ENCODE results near the gene CHKB. TPM values are rescaled to one million over a fixed set of nuclear protein-coding genes. Genes with fewer than 3 reads are reported as not detected.

Gene CHKB
- total RNA-seq, 1 donor from 2014 or later: 28.3 TPM

DNA sequence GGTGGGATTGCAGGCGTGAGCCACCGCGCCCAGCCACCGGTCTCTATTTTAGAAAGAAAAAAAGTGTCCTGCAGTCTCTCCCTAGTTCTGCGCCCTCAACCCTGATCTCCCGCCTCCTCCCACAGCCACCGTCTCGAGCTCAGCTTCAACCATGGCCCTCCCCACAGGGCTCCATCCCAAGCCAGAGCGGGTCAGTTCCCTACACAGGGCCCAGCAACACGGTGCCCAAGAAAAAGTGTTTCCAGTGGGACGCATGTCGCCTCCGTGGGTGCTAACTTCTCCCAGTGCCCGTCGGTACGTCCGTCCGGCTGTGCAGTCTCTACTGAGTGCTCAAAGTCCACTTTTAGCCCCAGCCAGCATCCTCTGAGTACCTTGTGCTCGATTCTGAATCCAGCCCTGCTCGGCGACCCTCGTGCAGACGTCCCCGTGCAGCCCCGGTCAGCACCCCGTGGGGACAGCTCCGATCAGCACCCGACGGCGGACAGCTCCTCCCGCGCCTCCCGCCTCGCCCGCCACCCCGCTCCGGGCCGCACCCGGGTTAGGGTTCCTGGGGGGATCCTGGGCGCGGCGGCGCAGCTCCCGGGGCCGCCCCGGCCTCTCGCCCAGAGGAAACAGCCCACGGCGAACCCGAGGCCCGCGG is 17.3 kb upstream of the CHKB start:
- DNase-seq: no peak

DNA sequence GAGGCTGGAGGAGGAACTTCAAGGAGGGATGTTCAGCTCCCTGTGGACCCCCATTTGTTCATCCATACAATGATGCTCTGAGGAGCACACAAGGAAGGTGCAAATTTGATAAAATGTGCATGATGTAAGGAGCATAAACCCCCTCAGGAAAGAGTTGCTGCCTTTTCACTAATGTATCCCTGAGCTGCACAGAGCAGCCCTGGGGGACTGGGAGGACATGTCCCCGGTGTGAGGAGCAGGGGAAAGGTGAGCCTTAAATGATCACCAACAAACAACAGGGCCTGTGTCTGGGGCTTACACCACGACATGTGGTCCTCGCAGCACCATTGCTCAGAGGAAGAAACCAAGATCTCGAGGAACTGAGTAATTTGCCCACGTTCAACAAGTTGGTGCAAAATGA is 14.4 kb upstream of the CHKB start:
- no peak for DNase-seq

DNA sequence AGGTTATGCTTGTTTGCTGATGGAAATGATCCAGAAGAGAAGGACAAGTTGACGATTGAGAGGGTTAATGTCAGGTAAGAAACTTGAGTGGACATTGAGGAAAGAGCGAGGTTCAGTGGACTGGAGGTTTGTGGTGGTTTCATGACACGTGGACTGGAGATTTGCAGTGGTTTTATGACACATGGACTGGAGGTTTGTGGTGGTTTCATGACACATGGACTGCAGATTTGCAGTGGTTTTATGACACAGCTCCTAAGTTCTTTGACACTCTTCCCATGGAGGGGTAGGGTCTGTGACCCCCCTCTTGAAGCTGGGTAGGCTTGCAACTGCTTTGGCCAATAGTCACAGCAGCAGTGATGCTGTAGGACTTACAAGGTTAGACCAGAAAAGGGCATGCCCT is 12.5 kb upstream of the CHKB start:
- no peak for DNase-seq

DNA sequence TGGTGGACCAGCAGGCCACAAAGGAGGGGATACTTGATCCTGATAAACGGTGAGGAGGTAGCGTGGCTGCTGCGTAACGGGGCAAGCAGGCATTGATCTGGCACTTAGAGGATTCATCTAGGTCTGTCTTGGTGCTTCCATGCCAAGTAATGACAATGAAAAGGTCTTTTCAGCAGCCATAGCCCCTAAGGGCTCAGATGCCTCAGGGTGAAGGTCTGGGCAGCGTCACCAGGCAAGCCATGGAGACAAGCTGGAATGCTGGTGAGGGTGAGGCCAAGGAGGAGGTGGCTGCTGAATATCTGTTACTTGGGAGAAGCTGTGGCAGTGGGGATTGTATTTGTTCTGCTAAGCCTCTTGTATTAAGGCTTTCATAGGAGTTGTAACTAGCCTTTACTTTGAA is 4.8 kb upstream of the CHKB start:
- no peak for DNase-seq

DNA sequence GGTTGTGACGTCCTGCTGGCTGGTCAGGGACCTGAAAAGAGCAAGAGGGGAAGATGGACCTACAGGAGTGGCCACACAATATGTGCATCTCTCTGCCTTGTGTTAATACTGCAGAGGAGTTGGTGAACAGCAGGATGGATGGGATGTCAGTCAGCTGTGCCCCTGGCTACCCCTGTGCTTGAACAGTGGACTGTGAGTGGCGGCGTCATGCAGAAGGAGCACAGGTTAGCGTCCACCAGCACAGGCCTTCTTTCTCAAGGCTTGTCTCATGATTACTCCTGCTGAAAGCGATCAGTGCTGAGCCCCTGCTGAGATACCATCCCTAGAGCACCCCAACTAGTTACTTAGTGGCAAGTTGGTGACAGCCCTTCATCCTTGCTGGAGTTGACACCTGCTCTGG is 3.8 kb upstream of the CHKB start:
- no peak for DNase-seq

DNA sequence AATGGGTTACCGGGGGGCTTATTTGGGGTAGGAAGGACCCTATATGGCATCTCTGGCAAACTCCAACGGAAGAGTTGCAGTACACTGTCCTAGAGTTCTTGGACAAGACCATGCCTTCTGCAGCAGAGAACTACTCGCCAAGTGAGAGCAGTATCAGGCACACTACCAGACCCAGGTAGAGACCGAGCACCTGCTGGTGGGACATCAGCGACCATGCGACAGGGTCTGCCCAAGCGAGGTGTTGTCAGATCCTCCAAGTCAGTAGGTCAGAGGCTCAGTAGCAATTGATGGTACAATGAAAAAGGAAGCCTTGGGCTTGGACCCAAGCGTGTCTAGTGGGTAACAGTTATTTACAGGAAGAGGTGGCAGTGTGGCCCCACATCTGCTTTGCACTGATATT is 3.1 kb upstream of the CHKB start:
- DNase-seq: no peak

DNA sequence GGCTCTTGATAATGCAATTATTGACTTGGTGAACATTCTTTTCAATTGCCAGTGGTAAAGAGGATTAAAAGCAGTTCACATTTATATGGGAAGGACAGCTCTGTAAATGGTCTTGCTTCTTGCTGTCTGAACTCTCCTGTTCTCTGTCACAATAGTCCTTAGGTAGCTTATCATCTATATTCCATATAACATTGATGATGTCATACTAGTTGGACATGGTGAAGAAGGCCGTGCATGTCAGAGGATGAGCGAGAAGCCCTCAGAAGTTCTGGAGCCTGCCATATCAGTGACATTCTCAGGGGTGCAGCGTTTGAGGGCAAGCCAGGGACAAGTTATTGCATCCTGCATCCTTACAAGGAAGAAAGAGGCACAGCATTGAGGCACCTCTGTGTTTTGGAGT is 2.6 kb upstream of the CHKB start:
- DNase-seq: no peak

DNA sequence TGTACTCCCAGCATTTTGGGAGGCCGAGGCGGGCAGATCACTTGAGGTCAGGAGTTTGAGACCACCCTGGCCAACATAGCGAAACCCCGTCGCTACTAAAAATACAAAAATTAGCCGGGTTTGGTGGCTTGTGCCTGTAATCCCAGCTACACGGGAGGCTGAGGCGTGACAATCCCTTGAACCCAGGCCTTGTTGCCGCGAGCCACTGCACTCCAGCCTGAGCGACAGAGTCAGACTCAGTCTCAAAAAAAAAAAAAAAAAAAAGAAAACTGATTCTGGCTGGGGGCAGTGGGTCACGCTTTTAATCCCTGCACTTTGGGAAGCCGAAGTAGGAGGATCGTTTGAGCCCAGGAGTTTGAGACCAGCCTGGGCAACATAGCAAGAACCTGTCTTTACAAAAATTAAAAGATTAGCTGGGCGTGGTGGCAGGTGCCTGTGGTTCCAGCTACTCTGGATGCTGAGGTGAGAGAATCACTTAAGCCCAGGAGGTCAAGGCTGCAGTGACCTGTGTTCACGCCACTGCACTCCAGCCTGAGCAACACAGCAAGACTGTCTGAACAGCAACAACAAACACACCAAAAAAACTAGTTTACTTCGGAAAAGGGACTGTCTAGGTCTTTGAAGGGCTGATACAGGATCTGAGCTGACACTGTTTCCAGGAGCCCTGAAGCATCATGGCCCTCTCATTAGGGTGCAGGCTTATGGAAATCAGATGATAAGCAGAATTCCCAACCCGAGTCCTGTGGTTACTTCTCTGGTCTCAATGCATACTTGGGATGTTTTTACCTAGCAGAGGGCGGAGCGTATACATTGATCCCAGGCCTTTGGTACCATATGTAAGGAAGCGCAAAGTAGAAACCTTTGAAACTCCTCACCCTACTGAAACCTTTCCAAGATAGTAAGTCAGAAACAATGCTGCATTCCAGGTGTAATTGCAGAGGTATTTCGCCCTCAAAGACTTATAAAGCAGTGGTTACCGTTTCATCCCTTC is 1.8 kb upstream of the CHKB start:
- no peak for DNase-seq

DNA sequence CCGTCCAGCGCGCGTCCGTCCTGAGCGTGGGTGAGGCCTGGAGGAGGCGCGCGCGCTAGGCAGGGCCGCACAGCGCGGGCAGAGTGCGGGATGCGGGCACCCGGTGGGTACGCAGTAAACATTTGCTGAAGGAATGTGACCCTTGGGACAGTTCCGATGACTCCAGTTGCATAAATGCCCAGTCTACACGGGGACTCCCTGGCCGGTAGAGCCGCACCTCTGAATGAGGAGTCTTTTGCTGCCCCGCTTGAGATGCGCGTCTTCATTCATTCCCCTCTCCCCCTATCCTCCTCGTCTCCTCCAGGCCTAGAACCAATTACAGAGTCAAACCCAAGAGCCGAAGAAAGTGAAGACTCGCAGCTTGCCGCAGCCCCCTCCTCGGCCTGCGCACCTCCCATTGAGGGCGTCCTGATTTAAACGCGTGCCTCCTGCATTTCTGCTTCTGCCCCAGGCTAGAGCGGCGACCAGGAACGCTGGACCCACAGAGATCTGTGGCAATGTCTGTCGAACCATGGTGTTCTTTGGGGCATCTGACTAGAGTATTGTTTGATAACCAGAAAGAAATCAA is 729 bp upstream of the CHKB start:
- peak; percentile 45 for DNase-seq

DNA sequence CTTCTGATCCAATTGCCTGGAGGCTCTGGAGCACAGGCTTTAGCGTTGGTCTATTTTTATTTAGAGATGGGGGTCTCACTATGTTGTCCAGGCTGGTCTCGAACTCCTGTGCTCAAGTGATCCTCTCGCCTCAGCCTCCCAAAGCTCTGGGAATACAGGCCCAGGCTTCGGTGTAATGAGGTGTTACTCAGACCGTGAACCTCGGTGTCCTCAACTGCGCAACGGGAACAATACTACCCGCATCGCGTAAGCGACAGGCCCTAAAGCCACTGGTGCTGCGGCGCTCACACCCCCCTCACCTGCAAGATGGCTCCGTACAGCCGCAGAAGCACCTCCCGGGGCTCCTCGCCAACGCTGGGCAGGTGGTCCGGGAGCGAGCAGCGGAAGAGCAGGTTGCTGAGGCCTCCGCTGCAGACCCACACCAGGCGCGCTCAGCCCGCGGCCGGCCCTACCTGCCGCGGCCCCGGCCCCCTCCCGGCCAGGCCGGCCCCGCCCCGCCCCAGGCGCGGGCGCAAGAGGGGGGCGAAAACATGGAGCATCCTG is 628 bp downstream of the CHKB start:
- no peak for DNase-seq

DNA sequence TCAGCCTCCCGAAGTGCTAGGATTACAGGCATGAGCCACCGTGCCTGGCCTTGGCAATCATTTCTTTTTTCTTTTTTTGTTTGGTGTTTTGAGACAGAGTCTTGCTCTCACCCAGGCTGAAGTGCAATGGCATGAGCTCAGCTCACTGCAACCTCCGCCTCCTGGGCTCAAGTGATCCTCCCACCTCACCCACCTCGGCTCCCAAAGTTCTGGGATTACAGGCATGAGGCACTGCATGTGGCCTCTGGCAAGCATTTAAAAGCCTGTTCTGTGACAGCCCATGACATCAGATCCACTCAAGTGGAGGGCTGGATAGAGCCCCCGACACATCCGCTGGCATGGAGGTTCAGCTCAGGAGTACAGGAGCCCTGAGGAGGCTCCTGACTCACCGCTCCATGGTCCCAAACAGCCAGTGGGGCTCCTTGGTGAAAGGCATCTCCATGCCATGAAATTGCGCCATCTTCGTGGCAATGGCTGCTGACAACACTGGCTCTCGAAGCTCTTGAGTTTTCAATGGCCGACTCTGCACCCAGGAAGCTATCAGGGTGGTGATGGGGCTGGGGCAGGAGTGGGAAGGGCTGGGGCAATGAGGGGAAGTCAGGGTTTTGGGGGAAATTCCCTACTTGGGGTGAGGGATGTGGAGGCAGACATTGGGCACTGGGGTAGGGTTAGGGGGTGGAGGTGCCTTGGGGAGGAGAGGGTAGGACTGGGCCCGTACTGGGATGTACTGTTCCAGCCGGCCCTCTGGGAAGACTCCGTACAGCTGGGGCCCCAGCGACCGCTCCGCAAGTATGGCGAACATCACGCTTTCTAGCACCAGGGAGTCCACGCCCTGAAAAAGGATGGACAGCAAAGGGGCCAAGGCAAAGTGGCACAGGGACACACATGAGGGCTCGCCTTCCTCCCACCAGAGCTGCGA is 1.4 kb downstream of the CHKB start:
- DNase-seq: no peak

DNA sequence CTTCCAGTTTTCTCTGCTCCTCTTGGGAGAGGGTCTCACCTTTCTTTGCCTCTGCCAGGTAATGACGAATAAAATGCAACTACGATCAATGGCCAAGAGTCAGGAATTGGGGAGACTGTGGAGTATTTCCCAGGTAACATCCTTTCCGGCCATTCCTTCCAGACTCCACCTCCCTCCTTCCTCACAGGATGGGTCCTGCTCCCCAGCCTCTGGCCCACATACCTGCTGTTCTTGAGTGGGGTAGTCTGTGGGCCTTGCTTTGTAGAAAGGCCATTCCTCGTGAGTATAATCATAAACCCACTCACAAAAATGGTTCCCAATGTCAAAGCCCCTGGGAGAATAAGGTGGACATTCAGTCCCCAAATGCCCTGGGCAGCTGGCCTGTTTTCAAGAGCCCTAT is 2.9 kb downstream of the CHKB start:
- DNase-seq: no peak

DNA sequence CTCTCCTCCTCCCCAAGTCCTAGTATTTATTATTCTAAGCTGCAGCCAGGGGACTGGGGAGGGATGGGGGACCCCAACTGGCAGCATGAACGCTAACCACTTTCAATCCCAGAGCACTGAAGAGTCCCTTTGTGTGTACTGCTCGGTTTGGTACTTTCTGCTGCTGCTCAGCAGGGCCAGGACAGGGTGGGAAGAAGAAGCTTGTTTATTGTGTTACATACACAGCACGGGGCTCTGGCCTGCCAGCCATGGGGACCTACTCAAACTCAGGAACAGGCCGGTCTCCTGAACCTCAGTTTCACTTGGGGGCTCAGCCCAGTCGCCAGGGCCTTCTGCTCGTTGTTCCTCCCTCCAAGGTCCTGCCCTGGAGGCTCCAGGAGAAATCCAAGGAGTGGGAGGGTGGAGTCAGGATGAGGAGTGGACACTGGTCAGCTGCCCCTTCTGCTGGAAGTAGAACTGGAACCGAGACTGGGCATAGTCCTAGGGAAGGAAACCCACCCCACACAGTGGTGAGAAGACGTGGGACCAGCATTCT is 3.8 kb downstream of the CHKB start:
- no peak for DNase-seq

DNA sequence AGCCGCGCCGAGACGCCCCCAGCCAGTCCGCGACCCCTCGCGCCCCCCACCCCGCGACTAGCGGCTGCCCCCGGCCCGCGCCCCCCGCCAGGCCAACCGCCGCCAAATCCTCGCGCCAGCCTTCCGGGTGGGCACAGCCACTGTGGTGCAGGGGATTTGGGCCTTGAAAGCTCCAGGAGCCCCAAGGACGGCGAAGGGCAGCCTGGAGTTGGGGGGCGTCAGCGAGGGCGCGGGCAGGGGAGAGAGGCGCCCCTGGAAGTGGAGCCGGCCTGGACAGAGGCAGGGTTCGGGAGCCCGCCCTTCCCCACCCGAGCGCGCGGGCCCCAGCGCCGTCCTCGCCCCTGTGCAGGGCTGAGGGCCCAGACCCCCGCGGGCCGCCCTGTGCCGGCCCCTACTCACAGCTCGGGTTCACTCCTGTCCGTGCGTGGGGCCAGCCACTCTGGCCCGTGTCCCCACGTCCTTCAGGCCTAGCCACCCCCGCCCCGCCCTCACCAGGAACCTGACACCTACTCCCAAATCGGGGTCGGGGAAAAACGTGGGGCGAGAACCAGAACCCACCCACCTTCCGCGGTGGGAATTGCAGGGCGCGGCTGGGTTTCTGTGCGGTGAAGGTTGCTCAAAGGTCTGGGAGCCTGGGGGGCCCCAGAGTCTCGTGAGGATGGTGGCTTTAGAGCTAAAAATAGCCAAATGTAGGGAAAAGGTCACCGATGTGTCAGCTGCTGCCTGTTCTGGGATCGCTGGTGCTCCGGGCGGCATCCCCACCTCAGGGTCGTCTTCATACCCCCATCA is 4.5 kb downstream of the CHKB start, which contains the start of gene CPT1B:
CPT1B (minus strand) TSS at position 441 of the 789 bp plus-strand sequence. CDS start 512 bp downstream, outside the sequence.
- no peak for DNase-seq

DNA sequence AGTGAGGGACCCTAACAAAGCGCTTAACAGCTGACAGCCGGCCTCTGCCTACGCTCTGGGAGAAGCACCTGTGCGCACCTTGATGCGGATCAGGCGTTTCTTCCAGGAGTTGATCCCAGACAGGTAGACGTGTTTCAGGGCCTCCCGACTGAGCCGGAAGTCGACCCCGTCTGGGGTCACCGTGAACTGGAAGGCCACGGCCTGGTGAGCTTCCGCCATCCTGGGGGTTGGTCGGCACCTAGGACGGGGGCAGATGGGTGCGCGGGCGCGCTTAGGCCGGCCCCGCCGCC is 5.0 kb downstream of the CHKB start:
- no peak for DNase-seq

DNA sequence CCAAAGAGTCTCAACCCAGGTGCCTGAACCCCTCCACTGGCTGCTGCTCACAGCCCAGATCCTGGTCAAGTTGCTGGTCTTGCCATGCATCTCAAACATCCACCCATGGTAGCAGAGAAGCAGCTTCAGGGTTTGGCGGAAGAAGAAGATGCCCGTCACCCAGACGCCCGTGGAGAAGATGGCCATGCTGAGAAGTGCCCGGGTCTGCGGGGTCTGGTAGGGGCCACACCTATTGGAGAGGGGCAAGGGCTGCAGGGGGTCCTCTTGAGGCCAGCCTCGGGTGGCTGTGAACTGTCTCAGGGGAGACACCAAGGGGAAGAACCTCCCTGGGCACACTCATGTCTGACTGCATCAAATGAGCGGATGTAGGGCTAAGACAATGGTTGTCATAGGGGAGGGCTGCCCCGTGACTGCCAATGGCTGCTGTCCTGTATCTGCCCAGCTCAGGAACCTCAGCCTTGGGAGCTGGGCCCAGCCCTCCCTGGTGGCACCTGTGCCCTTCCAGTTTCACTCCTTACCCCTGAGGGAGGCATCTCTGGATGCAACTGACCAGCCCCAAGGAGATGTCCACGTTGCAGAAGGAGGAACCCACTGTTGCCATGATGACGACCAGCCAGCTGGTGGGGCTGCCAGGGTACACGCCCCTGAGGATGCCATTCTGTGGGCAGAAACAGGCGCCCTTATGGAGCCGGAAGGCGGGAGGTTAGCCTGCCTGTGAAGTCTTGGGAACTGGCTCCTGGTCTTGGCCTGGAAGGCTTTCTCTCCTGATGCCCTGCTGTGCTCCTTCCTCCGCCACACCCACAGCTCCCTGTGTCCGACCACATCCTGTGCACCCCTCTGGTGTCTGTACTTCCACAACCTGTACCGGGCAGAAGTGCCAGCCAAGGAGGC is 5.6 kb downstream of the CHKB start:
- DNase-seq: no peak

DNA sequence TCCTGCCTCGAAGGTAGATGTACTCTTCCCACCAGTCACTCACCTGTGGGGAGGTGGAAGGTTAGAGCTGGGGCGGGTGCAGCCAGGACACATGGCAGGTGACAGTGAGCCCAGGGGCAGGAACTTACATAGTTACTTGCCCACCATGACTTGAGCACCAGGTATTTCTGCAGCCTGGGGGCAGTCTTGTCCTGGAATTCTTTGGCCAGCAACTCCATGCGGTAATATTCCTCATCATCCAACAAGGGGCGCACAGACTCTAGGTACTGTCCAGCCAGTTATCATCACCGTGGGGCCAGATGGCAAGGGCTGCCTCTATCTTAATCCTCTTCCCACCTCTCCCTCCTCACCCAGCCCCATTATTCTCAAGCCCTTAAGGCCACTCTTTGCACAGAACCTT is 6.6 kb downstream of the CHKB start:
- DNase-seq: no peak

DNA sequence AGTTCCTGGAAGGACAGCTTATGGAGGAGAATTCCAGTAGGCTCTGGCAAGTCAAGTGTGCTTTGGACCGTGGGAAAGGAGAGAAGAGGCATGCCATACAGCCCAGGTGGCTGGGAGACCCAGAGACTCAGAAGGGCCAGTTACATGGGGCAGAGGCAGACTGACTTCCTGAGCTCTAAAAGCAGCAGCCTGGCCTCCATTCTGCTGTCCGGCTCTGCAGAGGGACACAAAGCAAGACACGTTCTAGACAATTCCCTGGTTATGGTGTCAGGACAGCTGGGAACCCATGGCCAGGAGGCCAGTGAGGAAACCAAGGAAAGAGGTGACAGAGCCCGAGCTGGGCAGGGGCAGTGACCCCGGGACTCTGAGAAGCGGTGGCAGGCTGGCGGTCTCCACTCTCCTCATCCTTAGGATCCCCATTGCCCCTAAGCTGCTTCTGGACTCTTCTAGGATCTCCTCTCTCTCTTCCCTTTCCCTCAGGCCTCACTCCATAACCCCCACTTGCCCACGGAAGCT is 7.2 kb downstream of the CHKB start:
- no peak for DNase-seq

DNA sequence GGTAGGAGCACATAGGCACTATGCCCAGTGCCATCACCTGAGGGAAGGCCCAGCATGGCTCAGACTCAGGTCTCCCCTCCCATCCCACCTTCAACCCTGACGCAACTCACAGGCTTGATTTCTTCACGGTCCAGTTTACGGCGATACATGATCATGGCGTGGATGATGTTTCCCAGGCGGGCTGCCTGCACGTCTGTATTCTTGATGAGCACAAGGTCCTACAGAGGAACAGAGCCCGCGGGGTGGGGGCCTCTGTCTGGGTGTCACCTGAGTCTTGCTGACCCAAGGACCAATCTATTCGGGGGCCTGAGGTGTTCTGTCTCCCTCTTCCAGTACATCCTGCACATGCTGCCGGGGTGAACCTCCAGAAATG is 8.3 kb downstream of the CHKB start:
- no peak for DNase-seq

Data from skin of body (tissue), 2 donors.